ENCODE results near the gene HSDL1.

Gene HSDL1

DNA sequence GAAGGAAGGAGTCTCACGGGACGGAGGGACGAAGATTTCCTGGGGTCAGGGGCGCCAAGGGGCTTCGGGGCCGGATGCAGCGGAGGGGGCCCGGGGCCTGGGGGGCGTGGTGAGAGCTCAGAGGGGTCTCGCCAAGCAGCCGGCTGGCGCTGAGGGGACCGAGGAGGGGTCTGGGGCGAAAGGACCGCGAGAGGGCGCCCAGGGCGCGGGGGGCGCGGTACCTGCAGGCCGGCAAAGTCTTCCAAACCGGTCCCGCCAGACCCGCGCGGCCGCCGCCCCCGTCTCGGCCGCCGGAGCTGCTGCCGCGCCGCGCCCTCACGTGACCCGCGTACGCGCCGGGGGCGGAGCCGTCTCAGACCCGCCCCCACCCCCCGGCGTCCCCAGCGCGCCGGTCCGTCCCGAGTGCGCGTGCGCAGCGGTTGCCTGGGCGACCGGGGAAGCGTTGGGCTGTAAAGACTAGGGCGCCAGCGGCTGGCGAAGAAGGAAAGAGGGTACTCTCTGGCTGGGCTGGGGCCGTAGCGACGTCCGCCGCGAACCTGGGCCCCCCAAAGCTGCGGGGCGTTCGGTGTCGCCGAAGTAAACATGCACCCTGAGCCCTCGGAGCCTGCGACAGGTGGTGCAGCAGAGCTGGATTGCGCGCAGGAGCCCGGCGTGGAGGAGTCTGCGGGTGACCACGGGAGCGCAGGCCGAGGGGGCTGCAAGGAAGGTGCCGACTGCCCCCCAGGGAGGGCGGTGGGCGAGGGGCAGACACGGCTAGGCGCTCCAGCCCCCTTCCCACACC is at the start of gene HSDL1, which contains the start of gene DNAAF1:
TSS of gene HSDL1 (minus strand) at position 319 of the 781 bp plus-strand sequence. CDS start 13,856 bp downstream, outside the sequence.
TSS of gene DNAAF1 (plus strand) at position 450 of the 781 bp plus-strand sequence. CDS start at position 583, 133 bp downstream.
- DNase-seq: peak; percentile 91 to 94

DNA sequence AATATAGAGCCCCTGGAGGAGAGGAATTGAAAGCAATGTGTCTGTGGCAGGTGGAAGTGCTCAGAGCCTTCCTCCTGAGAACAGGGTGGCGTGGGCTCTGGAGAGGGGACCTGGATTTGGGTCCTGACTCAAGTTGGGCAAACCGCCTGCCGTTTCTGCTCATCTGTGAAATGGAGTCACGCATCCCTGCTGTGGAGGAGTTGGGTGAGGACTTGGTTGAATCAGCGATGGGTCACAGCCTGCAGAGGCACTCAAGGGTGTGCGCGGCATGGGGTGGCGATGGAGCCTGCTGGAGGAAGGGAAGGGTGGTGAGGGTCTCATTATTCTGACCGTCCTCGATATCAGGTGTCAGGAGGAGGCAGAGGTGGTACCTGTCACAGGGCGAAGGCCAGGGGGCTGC is 49.0 kb upstream of the HSDL1 start:
- no peak for DNase-seq

DNA sequence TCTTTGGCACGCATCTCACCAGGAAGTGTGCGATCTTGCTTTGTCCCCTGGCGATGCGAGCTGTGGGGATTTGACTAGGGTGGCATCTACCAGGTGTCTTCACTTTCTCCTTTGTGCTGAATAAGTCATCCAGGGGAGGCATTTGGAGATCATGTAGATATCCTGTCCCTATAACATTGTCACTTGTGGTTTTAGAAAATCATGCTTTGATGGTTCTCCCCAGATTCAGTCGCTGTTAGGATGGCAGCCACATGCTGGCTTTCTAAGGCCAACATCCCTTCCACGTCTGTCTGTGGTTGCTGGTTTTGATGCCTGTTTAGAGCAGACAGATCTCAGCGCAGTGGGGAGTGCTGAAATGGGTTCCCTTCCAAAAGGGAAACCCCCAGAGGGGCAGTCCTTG is 48.5 kb upstream of the HSDL1 start:
- no peak for DNase-seq

DNA sequence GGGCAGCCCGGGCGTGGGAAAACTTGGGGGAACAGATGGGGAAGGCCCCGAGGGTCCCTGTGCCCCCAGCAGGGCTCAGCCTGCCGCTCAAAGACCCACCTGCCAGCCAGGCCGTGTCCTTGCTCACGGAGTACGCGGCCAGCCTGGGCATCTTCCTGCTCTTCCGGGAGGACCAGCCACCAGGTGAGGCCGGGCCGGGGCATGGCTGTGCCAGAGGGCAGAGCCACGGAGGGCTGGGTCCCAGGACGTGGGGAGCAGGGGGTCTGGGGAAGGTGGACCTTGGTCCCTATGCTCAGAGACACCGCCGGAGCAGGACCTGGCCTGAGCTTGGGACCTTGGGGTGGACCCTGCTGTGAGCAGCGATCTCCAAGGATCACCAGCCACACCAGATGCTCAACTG is 46.5 kb upstream of the HSDL1 start:
- DNase-seq: no peak

DNA sequence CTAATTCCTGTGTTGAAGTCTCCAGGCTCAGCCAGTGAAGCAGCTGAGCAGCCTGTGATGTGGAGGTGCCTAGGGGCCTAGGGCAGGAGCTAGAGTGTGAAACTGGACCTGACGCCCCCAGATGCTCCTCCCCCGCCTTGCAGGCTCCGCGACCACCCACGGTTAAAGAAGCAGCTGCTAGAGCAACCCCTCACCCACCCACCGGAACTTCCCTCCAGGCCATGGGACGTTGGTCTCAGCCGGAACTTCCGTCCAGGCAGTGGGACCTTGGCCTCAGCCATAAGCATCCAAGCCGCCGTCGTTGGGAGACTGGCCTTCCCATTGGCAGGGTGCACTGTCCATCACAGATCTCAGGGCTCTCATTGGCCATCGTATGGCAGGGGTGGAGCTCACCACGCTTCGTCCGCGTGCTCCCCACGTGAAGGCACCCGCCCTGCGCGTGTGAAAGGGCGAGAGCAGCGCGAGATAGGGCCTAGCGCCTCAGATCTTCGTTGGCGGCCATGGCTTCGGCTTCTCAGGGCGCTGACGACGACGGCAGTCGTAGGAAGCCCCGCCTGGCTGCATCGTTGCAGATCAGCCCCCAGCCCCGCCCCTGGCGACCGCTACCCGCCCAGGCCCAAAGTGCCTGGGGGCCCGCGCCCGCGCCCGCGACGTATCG is 45.9 kb upstream of the HSDL1 start, which contains the start of gene ADAD2:
TSS of gene ADAD2 (plus strand) at position 427 of the 658 bp plus-strand sequence. CDS start at position 501, 74 bp downstream.
- no peak for DNase-seq

DNA sequence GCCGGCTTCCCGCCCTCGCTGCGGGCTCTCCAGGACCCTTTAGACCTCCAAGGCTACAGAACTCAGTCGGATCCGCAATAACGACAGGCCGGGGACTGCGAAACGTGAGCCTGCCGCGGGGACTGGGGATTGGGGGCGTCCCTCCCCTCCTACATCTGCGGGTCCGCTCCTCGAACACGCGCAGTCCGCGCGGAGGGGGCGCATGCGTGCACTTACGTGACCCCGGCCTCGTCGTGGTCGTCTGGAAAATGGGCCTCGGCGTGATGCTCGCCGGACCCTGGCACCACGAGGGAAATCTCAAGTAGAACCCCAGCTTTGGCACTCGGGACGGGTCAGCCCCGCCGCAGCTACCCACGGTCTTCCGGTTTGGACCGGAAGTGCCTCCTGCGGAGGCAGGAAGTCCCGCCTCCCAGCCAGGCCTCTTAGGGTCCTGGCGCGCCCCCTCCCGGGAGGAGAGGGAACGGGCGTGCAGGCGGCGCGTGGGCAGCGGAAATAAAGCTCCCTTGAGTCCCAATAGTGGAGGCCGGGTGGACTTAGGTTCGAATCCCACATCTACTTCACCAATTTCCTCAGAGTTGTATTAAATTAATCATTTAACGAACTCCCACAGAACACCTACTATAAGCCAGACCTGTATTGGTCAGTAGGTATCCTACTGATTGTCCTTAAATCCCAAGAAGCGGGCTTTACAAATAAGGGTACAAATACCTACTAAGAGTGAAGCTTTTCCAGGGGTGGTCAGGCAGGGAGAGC is 41.9 kb upstream of the HSDL1 start, which contains the start of gene TAF1C:
TSS of gene TAF1C (minus strand) at position 373 of the 753 bp plus-strand sequence. CDS start 2,069 bp downstream, outside the sequence.
- DNase-seq: peak; percentile 88

DNA sequence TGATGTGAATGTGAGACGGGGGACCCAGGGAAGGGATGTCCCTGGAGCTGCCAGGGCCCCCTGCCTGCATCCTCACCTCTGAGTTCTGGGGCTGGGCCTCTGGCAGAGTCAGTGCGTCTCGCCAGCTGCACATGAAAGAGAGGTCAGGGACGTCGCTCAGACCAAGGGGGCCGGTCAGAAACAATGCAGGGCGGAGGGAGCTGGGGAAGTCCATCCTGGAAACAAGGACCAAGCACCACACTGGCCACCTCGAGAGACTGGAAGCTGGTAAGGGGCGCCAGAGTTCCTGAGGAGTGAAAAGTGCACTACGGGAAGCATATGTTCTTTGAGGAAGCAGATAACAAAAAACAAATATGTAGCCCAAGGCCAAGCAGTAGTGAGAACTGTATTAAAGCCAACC is 39.8 kb upstream of the HSDL1 start:
- no peak for DNase-seq

DNA sequence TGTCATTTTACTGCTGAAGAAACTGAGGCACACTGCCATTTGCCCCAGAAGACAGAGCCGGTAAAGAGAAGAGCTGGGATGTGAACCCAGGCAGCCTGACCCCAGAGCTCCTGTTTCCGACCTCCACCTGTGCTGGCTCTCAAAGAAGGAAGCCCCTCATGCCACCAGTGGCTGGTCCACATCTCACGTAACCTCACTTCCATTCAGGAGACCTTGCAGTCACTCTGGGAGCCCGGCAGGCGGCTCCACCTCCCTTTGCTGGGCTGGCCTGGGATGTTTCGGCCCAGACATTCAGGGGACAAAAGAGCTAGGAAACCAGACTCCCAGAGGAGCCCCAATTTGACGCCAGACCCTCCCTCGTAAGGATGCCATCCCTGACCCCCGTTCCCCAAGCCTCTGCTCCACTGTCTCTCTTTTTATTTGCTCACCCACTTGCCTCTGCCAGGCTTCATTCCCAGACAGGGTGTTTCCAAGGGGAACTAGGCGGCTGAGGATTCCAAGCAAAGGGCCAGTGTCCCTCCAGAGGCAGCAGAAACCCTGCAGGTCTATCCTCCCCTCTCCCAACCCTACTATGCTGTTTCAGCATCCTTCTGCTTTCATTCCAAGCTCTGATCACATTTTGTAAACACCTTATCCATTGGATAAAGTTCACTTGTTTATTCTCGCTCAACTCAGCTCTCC is 39.1 kb upstream of the HSDL1 start:
- DNase-seq: no peak

DNA sequence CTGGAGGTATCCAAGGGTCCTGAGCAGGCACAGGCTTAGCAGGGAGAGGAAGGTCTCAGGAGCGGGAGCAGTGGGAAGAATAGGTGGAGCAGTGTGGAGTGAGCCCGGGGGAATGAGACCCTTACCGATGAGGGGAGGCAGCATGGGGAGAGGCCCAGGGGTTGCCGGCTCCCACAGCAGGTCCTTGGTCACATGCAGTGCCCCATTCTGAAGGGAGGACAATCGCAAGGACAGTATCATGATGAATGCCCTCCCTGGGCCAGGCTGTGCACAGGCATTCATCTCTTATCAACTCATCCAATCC is 38.5 kb upstream of the HSDL1 start:
- DNase-seq: no peak

DNA sequence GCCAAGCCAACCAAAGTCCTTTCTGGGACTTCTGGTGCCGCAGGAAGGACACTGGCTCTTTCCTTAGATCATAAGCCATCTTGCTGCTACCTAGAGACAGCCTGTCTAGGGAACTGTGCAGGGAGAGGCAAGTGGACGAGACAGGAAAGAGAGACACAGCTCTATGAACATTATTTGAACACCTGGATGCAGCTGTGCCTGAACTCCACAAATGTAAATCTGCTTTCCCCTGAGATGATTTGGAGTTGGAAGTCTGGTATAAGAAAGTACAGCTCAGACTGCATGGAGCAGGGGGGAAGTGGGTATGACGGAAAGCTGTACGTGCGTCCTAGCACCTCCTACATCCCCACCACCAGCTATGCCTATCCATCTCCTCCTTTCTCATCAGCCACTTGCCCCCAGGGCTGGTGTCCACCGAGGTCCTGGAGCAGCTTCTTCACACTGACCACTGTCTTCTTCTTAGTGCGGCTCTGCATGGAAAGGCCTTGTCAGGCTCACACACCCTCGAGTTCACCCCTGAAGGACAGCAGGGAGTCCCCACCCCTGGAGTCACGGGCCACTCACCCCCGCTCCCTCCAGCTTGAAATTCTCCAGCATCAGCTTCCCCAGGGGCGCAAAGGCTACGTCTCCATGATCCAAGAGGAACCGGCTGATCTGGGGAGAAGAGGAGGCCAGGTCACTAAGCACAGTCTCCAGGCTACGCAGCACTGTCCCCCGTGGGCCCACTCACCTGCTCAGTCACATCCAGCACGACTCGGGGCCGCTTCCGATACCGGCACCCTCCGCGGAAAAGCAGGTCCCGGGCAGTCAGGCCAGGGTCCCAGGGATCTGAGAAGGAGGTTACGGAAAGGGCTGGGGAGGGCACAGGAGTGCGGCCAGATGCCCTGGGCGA is 37.9 kb upstream of the HSDL1 start:
- DNase-seq: no peak

DNA sequence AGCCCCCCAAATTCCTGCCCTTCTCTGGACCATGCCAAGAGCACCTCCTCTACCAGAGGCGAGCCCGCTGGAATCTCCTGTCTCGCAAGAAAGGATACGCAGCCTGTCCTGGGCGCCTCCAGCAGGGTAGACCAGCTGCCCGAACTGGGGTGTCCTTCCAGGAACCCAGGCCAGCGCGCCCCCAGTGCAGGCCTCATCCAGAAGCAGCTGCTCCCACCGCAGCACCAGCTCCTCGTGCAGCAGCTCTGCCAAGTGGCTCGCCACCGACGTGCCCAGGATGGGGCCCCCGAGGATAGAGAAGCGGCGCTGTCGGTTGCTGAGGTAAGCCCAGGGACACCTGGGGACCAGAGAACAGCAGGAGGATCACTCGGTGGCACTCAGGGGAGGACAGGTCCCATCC is 37.1 kb upstream of the HSDL1 start:
- no peak for DNase-seq

DNA sequence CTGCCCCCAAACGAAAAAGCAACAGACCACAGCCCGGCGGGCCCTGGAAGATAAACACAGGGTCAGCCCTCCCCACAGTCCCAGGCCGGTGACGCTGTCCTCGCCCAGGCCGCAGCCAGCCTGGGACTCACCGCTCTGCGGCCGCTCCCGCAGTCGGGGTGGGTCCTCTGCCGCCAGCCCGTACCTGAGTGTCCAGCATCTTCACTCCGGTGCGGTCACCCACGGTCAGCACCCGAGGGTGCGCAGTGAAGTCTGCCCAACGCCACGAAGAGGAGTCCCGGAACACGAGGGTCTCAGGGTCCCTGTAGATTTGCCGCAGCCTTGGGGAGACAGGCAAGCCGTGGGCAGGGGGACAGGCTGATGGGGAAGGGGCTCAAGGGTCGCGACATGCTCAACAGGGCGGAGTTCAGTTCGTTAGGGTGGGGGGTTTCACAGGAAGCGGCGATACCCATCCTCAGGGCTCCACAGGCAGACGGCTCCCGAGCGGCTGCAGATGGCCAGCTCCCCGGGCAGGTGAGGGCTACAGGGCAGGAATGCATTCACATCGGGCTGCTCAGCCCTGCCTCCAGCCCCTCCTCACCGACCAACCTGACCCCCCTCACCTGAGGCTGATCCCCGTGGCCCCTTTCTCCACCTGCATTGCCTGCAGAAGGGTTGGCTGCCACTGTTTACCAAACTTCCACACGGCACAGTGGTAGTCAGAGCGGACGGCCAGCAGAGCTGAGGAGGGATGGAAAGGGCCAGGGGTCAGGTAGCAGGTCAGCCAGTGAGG is 36.4 kb upstream of the HSDL1 start:
- no peak for DNase-seq

DNA sequence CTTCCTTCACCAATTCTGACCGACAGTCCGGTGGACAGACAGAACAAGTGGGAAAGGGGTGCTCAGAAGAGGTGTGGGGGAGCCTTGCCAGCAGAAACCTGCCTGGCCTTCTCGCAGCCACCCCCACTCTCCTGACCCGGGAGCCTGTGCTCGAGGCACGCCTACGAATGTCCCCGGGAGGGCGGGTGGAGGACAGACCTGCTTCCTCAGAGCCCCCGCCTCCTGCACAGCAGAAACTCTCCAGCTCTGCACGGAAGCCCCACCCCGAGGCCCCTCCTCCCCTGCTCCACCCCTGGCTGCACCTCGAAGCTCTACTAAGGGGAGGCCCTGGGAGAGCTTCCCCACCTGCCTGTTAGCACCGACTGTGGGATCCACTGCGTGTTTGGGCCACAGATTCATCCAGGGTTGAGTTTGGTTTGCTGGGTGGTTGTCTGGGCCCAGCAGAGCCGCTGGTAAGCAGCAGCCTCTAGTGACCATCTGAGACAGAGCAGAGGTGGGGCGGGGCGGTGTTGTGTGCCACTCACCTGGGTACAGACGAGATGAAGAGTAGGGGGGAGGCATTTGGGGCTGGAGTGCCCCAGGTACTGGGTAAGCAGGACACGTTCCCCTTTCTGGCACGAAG is 35.7 kb upstream of the HSDL1 start:
- no peak for DNase-seq

DNA sequence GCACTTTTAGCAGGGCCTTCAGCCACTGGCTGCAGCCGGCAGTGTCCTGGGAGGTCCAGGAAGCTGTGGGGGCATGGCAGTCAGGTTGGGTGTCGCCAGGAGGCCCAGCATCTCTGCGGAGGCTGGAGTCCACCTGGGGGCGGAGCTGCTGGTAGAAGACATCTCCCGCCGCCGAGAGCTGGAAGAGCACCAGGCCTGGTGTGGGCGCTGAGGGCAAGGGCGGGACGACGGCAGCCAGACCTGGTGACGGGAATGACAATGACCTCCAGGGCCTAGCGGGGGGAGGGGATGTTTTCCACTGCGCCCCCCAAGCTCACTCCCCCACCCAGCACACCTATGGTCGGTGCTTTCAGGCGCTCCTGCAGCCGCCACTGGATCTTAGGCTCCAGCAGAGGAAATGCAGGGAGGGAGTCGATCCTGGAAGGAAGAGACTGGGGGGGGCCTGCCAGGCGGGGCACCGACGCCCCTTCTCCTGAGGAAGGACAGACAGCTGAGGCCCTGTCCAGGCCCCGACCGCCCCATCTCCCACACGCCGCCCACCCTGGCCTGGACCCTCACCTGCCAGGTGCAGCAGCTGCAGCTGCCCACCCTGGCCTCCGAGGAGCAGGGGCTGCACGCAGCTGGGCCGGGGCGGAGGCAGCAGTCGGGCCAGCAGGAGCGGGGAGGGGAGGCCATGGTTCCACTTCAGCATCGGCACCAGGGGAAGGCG is 34.8 kb upstream of the HSDL1 start:
- DNase-seq: no peak

DNA sequence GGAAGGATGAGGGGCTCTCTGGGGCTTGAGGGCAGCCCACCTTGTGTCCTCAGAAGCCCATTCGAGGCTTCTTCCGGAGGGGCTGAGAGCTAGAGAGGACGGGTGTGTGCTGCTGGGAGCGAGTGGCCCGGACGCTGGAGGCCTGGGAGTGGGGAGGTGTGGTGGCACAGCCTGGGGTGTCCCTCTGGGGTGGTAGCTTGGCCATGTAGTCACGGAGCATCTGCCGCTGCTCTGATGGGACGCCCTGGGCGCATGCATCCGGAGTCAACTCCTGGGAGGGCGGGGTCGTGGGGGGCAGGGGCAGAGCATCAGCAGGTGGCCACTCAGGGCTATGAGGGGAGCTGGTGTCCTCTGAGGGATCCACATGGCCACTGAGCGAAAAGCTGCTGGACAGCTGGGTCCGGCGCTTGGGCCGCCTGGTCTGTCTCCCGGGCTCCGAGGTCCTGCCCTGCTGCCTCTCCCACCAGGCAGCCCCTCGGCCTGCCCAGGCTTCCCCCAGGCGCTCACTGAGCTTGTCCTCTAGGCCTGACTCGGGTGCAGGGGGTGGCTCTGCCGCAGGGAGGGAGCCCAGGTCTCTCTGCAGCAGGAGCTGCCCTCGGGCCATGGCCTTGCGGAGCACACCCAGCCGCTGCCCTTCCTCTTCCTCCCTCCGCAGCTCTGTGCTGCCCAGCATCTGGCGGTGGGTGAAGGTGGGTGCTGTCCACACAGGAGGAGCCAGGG is 34.1 kb upstream of the HSDL1 start:
- no peak for DNase-seq

DNA sequence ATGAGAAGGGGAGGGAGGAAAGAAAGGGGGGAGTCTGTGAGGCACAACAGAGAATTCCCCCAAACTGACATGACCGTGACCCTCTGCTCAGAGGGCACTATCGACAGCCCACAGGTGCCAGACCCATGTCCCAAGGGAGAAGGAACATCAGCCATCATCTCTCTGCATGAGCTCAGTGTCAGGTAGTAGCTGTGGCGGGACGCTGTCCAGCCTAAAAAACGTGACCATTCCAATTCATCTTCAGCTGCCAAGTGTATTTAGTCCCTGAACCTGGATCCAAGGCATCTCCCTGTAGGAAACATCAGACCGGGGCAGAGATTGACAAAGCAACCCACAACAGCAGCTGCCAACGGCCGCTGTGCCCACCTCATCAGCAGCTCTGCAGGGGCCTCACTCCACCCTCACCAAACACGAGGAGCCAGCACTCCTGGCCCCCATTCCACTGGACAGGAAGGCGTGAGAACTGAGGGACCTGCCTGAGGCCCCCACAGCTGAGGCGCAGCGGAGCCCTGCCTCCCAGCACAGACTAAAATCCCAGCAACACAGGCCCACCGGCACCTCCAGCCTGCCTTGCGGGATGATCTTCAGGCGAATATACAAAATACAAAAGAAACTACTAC is 33.3 kb upstream of the HSDL1 start:
- DNase-seq: no peak

DNA sequence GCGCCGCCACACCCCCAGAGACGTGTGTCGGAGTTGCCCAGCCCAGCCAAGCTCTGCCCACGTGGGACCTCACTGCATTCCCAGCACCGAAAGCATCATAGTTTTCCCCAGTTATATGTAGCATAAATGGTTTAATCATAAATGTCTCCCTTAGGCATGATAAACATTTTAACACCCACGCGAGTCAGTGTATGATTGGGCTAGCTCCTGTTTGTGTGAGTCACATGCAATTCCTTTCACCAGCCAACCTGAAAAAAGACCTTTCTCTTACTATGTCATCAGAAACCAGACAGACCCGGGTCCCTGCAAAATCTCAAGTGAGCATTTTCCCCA is 32.7 kb upstream of the HSDL1 start:
- no peak for DNase-seq

DNA sequence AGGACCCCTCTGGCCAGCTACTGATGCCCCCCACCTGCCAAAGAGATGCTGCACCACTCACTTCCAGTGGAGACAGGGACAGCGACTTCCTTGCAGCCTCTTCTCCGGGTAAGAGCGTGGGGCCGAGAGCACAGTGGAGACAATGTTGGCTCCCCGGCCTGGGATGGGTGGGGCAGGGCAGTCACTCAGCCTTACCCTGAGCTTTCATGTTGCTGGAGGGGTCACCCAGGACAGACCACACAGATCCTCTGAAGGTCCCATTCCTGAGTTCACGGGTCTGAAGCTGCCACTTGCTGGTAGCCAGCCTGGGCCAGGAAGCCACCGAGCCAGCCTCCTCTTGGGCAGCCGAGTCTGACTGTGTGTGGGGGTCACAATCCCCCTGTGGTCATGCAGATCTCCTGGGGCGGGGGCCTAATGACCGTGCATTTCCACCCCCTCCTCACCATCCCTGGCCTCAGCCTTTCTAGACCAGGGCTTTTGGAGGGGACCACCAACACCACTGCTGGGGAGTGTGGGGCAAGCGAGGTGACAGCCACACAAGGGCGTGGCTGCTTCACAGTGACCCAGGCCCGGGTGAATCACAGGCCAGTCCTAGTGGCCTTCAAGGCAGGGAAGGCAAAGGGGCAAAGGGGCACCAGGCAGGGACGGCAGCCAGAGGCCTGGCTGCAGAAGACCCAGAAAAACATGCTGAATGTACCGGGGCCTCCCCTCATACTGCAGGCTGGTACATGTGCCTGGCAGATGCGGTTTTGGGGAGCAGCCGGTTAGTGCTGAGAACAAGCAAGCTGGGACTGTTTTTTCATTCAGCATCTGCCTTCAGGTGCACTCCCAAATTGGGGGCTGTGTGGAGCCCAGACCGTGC is 31.4 kb upstream of the HSDL1 start:
- DNase-seq: no peak

All from activated CD4-positive, alpha-beta T cell treated with anti-CD3 and anti-CD28 coated beads for 4 hours (primary cell).